Astrocyte of the spinal cord (primary cell): ENCODE measurements around the gene CSH1.
"Not testable (repeated sequence)": the region's sequence is repeated elsewhere in the genome, so short reads cannot be mapped to it uniquely, and the experiment has no call there.

ENCODE experiments used
- DNase-seq: peaks from one replicate; pipeline ENCODE4 v3.0.0; 2011; ENCODE audit warnings: low read depth, low spot score
- H3K4me3 ChIP-seq: 2 replicates; pipeline ENCODE4 v1.5.1; 2011; ENCODE audit warnings: low read depth, mild to moderate bottlenecking, low read length, moderate library complexity
- in situ Hi-C: cut with HindIII; loops from 2 replicates; pipeline ENCODE4 v1.10.0; 2017; ENCODE audit warnings: low sequenced_read_pairs
- TF ChIP-seq, protein P1 (sequence below): IDR thresholded peaks from 2 replicates; pipeline ENCODE4 v1.5.1; 2012; ENCODE audit warnings: low read depth, mild to moderate bottlenecking, low read length, inconsistent platforms

CSH1 gene

DNA sequence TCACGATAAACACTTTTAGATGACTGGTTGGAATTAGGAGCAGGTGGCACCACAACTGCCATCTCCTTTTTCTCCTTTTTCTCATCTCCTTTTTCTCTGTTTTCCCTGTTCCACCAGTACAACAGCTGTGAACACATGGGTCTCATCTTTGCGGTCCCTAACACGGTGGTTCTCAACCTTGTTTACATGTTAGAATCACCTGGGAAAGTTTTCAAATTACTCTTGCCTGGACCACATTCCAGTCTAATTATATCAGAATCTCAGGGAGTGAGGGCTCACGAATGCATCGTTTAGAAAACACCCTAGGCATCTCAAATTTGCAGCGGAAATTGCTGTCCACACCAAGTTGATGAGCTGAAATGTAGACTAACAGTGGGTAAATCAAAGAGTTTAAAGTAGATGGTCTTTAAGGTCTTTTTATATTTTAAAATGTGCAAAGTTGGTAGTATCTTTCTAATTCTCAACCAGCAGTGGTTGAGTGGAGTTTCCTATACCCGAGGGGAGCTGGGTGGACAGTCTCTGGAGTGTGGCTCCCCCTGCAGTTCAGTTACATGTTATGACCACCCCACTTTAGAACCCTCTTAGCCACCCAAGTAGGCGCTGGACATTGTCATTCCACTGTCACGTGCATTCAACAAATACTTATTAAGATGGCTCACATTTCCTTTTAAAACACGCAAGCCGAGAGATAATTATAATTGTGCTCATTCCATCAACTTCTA, 3.9 kb downstream of the CSH1 start:
- in situ Hi-C loops, H3K4me3 ChIP-seq, DNase-seq: not testable (repeated sequence)

- in situ Hi-C loops, DNase-seq, H3K4me3 ChIP-seq: not testable (repeated sequence)
- TF ChIP-seq, protein P1, sequence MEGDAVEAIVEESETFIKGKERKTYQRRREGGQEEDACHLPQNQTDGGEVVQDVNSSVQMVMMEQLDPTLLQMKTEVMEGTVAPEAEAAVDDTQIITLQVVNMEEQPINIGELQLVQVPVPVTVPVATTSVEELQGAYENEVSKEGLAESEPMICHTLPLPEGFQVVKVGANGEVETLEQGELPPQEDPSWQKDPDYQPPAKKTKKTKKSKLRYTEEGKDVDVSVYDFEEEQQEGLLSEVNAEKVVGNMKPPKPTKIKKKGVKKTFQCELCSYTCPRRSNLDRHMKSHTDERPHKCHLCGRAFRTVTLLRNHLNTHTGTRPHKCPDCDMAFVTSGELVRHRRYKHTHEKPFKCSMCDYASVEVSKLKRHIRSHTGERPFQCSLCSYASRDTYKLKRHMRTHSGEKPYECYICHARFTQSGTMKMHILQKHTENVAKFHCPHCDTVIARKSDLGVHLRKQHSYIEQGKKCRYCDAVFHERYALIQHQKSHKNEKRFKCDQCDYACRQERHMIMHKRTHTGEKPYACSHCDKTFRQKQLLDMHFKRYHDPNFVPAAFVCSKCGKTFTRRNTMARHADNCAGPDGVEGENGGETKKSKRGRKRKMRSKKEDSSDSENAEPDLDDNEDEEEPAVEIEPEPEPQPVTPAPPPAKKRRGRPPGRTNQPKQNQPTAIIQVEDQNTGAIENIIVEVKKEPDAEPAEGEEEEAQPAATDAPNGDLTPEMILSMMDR: peak; percentile 61
Measured at GRCh38 chr17:63889026-63889848, 7.1 kb downstream of the CSH1 start.

- in situ Hi-C loops, H3K4me3 ChIP-seq, DNase-seq: not testable (repeated sequence)
Measured at GRCh38 chr17:63885119-63885518, 11.3 kb downstream of the CSH1 start.

GRCh38 chr17:63882626-63883126, 13.7 kb downstream of the CSH1 start:
- in situ Hi-C loops, H3K4me3 ChIP-seq, DNase-seq: not testable (repeated sequence)

- TF ChIP-seq, protein P1: peak; percentile 69
- DNase-seq: peak; percentile 13
- no peak within 1 kb of the TSS for H3K4me3 ChIP-seq
- in situ Hi-C loops: no loop called here
Measured at GRCh38 chr17:63881935-63882601, 14.3 kb downstream of the CSH1 start, which contains the start of gene GH2. GH2 (minus strand) TSS chr17:63881944; CDS start chr17:63881801, 143 bp downstream.

DNA sequence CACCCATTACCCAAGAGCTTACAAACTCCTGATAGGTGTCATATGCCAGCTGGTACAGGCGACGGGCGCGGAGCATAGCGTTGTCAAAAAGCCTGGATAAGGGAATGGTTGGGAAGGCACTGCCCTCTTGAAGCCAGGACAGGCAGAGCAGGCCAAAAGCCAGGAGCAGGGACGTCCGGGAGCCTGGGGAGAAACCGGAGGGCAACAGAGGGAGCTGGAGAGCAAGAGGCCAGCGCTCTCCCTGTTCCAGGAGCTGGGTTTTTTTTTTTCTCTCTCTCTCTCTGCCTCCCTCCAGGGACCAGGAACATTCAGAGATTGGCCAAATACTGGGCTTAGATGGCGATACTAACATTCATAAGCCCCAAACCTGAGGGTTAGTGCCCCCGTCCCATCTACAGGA, 15.0 kb downstream of the CSH1 start:
- DNase-seq, H3K4me3 ChIP-seq, in situ Hi-C loops: not testable (repeated sequence)

- no peak for DNase-seq
- TF ChIP-seq, protein P1: no peak
- in situ Hi-C loops: no loop called here
- no peak overlapping the region for H3K4me3 ChIP-seq
Measured at GRCh38 chr17:63880706-63881105, 15.7 kb downstream of the CSH1 start.

GRCh38 chr17:63878413-63878812, 18.0 kb downstream of the CSH1 start:
- in situ Hi-C loops, DNase-seq, H3K4me3 ChIP-seq: not testable (repeated sequence)

GRCh38 chr17:63874693-63875092, 21.7 kb downstream of the CSH1 start:
- H3K4me3 ChIP-seq, in situ Hi-C loops, DNase-seq: not testable (repeated sequence)

DNA sequence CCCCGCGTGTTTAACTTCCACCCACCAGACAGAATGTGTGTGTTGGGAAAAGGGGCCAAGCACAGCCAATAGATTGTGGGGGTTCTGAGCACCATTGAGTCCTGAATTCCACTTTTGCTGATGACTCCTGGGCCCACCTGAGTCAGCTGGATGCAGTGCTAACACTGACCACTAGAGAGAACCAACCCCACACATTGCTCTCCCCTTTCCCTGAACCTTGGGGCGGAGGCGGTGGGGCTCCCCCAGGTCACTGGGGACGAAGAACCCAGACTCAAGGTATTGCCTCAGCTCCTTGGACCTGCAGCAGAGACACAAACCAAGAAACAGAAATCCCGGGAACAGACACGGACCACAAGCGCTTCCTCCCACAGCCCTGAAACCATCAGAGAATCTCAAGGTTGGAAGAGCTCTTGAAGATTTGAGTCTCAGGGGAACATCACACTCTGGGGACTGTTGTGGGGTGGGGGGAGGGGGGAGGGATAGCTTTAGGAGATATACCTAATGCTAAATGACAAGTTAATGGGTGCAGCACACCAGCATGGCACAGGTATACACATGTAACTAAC, 22.2 kb downstream of the CSH1 start:
- DNase-seq, H3K4me3 ChIP-seq, in situ Hi-C loops: not testable (repeated sequence)

GRCh38 chr17:63873577-63873976, 22.8 kb downstream of the CSH1 start, which contains the start of gene CSH2:
CSH2 (minus strand) TSS chr17:63873677; CDS start chr17:63873614, 63 bp downstream.
- H3K4me3 ChIP-seq, DNase-seq, in situ Hi-C loops: not testable (repeated sequence)

DNA sequence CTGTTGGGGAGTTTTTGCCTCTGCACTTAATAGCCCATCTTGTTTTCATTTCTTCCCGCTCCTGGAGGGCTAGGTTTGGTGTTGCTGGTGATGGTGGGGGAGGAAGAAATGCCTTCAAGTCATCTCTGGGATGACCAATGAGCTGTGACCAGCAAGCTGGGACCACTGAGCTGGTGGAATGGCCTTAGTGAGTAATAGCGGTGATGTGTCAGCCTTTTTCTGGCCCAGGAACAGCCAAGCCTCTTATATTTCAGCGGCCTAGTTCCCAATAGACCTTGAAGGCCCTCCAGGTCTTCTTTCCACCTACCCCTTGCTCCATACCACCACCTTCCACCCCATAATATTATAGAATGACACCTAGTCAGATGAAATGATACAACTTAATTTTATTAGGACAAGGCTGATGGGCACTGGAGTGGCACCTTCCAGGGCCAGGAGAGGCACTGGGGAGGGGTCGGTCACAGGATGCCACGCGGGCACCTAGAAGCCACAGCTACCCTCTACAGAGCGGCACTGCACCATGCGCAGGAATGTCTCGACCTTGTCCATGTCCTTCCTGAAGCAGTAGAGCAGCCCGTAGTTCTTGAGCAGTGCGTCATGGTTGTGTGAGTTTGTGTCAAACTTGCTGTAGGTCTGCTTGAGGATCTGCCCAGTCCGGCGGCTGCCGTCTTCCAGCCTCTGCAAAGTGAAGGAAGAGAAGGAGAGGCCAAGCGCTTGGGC, 24.6 kb downstream of the CSH1 start:
- DNase-seq, H3K4me3 ChIP-seq, in situ Hi-C loops: not testable (repeated sequence)
